HG03520 (cell line): ENCODE results near the gene APIP.
"Not testable (repeated sequence)": the region's sequence is repeated elsewhere in the genome, so short reads cannot be mapped to it uniquely, and the experiment has no call there.

Experiments used
- ATAC-seq: cut with Tn5 transposase; IDR thresholded peaks from one replicate; pipeline ENCODE4 v1.9.1; 2021; ENCODE audit warnings: mild to moderate bottlenecking, moderate library complexity; ENCODE audit not compliant: unreplicated experiment

Gene APIP

GRCh38 chr11:34926101-34926830 is 10.1 kb upstream of the APIP start:
- no peak for ATAC-seq

DNA sequence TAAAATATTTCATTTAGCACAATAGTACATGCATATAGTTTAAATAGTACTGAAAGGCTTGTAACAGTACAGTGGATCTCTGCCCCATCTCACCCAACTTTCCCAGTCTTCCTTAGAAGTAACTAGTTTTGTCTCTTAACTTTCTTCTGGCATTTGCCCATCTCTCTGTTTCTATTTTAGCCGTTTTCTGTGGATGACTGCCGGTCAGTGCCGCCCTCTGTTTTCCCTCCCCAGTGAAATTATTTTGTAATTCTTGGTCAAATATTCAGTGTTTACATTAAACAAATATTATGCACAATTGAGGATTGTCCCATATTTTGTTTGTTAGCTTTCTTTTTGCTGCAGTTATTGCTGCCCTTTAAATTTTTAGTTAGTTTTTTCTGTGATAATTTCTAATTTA is 8.5 kb upstream of the APIP start:
- ATAC-seq, result no peak

GRCh38 chr11:34921156-34921555 is 5.0 kb upstream of the APIP start:
- no peak for ATAC-seq

GRCh38 chr11:34916843-34917770 is 928 bp upstream of the APIP start:
- ATAC-seq, result peak; percentile 14

DNA sequence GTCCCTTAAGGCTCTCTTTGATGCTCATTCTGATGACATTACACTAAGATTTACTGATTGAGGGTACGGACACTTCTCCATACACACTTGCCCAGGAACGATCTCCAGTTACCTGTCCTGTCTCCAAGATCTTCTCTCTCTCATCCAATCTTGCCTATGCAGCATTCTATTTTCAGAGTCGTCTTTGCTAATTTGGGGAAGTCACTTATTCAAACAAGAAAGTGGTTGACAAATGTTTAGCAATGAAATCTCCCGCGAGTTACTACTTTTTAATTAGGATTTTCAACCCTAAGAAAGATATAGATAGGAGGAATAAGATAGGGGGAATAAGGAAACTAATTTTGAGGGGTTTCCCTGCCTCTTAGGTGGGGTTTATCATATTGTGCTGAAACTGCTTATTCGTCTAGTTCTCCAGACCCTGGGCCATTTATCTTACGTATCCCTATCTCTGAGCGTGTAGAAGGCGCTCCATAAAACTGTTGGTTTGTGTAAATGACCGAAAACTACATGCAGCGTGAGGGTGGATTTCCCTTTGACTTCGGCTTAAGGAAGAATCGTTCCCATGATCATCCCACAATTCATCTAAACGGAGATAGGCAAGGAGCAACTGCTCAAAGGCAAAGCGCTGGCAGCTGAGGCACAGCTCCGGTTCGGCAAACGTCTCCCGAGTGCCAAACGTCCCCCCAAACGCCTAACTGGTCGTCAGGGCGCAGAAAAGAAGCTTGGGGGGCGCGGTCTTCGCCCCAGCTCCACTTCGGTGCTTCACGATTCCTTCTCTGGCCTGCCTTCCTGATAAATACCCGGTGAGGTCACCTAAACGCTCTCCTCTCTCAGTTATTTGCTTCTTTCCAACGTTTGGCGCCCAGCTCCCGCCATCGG is 804 bp downstream of the APIP start:
- ATAC-seq, result peak; percentile 7

DNA sequence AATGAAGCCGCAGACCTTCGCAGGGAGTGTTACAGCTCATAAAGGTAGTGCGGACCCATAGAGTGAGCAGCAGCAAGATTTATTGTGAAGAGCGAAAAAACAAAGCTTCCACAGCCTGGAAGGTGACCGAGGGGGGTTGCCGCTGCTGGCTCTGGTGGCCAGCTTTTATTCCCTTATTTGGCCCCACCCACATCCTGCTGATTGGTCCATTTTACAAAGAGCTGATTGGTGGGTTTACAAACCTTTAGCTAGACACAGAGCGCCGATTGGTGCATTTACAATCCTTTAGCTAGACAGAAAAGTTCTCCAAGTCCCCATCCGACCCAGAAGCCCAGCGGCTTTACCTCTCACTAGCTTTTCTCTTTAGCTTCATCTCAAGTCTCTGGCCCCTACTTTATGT is 2.6 kb downstream of the APIP start:
- ATAC-seq, result not testable (repeated sequence)

- ATAC-seq, result no peak
These were observed 4.5 kb downstream of the APIP start for GRCh38 chr11:34911676-34912075.

DNA sequence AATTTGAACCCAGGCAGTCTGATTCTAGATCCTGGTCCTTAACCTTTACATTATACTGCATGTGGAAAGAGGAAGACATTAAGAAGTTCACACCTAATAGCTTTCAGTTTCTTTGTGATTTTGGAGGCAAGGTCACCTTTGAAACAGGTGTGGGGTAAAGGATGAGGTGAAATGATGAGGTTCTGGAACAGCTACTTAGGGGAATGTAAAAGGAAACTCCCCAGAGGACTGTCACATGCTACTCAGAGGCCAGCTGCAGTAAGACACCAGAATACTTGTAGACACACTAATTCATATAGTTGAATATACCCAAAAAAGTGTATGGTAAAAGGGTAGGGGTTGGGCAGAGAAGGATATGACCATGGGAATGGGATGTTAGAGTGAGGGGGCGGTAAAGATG is 5.4 kb downstream of the APIP start:
- no peak for ATAC-seq

GRCh38 chr11:34909955-34910354 is 6.2 kb downstream of the APIP start:
- no peak for ATAC-seq

DNA sequence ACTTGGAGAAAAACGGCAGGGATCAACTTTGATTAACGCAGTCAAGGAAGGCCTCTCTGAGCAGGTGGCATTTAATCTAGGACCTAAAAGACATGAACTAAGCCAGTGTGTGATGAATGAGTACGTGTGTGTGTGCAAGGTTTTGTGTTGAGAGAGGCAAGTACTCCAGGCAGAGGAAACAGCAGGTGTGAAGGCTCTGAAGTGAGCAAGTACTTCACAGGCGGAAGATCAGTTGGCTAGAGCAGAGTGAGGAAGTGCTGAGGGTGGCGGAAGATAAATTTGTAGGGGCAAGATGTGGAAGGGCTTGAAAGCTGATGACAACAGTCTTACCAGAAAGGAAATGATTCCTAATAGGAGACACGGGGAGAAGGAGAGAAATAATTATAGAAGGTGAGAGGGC is 6.8 kb downstream of the APIP start:
- no peak for ATAC-seq

DNA sequence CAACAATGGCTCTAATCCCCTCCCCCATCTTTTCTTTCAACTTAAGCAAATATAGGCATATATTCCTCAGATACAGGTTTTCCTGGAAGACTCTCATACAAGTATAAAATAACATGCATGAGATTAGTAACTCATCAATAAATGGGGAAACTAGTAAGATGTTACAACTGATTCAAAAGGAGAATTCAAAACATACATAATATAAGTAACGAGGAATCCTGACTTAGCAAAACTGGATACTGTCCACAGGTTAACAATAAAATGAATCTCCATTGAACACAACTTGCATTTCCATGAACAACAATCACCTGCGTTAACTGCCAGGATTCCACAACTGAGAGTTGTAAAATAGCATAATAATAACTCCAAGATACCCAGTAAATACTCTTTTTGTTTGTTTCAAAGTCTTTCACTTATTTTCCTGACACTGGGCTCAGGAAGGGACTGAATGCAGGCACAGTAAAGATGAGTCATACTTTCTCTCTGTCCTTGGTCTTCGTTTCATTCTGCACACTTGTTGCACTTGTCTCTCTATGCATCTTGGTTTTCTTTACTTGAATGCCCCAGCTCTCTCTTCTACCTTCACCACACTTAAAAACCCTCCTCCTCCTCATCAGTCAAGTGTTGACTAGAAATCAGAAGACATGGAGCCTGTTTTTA is 8.1 kb downstream of the APIP start:
- ATAC-seq, result no peak

GRCh38 chr11:34905666-34906065 is 10.5 kb downstream of the APIP start:
- no peak for ATAC-seq

GRCh38 chr11:34904421-34904955 is 11.7 kb downstream of the APIP start:
- no peak for ATAC-seq

DNA sequence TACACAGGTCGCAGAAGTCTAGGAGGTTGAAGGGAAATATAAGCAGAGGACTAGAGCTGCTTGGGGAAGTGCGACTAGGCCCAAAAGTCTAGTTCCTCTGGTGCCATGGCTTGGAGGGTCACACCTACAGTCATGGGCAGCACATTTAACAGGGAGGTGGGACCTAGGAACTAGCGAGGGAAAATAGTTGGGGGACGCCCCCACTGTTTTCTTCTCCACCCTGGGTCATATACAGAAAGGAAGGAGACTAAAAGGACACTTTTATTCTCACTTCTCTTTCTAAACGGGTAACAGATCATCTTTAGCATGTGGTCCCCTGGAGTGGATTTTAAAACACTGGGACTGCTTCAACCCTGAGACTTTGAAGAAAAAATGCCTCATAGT is 16.6 kb downstream of the APIP start:
- ATAC-seq, result no peak

DNA sequence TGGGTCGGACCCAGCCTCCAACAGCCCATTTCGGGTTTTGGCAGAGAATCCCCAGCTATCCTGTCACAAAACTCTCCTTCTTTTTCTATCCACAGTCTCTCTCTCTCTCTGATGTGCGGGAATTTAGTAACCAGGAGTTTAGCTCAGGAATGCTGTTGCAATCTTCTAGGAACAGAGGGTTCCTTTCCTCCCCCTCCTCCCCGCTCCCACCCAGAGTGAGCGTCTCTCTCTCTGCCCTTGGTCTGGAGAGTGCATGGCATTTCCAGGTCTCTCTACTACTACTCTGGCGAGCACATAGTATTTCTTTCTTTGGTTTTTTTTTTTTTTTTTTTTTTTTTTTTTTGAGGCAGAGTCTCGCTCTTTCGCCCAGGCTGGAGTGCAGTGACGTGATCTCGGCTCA is 17.7 kb downstream of the APIP start:
- ATAC-seq, result no peak

DNA sequence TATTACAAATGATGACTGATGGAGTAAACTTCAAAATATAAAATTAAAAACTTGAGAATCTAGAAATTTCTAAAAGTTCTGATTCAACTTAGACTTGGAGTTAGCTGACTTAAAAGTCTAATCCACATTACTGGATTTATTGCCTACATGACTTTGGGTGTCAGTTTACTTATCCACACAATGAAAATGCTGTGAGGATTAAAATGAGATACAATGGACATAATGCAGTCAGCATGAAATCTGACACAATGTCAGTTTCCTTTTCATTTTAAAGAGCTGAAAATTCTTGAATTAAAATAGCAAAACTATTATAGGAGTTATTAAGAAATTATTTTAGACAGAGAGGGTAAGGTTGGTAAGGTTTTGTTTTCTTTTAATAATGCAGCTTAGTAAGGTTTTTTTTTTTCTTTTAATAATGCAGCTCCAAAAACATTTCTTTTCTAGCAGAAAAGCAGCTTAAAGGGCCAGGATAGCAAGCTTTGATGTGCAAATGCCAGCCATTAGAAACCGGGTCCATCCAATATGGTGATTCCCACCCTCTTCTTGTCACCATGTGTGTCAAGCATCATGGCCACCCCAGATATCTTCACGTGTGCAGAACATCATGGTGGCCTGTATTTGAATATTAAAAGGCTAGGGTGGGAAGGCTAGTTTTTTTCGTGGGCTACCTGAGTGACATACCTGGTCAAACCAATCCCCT is 18.9 kb downstream of the APIP start:
- no peak for ATAC-seq

DNA sequence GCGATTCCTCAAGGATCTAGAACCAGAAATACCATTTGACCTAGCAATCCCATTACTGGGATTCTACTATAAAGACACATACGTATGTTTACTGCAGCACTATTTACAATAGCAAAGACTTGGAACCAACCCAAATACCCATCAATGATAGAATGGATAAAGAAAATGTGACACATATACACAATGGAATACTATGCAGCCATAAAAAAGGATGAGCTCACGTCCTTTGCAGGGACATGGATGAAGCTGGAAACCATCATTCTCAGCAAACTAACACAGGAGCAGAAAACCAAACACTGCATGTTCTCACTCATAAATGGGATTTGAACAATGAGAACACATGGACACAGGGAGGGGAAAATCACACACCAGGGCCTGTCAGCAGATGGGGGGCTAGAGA is 20.0 kb downstream of the APIP start:
- not testable (repeated sequence) for ATAC-seq

- ATAC-seq, result no peak
These were observed 22.8 kb downstream of the APIP start for GRCh38 chr11:34893416-34893815.

DNA sequence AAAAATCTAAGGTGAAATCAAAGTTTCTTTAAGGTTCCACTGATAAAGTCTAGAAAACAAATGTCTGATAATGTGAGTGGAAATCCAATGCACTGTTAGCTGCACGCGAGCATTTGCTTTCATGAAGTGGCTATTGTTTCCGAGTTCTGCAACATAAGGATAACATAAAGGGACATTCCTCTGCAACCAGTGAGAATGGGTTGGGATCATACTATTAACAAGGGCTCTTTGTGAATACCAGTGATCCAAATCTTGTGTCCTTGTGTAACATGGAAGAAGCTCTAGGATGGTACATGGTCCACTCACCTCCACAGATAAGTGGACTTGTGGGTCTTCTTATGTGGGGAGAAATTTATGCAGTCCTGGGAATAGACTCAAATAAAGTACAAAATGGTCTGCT is 24.6 kb downstream of the APIP start:
- ATAC-seq, result no peak

- no peak for ATAC-seq
These were observed 25.4 kb downstream of the APIP start for GRCh38 chr11:34890812-34891211.
